Uterus (tissue), 4 donors: ENCODE measurements around the gene GHSR. TPM values are rescaled to one million over a fixed set of nuclear protein-coding genes. Genes with fewer than 3 reads are reported as not detected.

Experiments
- DNase-seq, 2 donors: peaks; one replicate each; pipeline ENCODE4 v3.0.0-alpha.2; 2019 to 2020
- H3K27ac ChIP-seq, 2 donors: fragments of 200-600 bp; sonication (generic); 1 replicate in 1 of 2; 2 replicates in 1 of 2; pipeline ENCODE4 v1.5.1; 2016 to 2018
- H3K27me3 ChIP-seq, 2 donors: fragments of 200-600 bp; sonication (generic); one replicate each; pipeline ENCODE4 v1.5.1; 2018 to 2019; ENCODE audit warnings: control low read depth in 1 of 2
- H3K36me3 ChIP-seq, 2 donors: fragments of 200-600 bp; sonication (generic); one replicate each; pipeline ENCODE4 v1.5.1; 2019; ENCODE audit warnings: control low read depth in 1 of 2
- H3K4me1 ChIP-seq, 2 donors: fragments of 200-600 bp; sonication (generic); one replicate each; pipeline ENCODE4 v1.5.1; 2018 to 2019; ENCODE audit warnings: control low read depth in 1 of 2
- H3K4me3 ChIP-seq, 2 donors: fragments of 200-600 bp; sonication (generic); 1 replicate in 1 of 2; 2 replicates in 1 of 2; pipeline ENCODE4 v1.5.1; 2018 to 2019; ENCODE audit warnings: mild to moderate bottlenecking in 1 of 2
- H3K9me3 ChIP-seq, 2 donors: fragments of 200-600 bp; sonication (generic); one replicate each; pipeline ENCODE4 v1.5.1; 2019; ENCODE audit warnings: control low read depth in 1 of 2
- CTCF ChIP-seq, 4 experiments: fragments of 200-600 bp in 2 of 4; fragments of 450-650 bp in 2 of 4; sonication (generic) in 2 of 4; IDR thresholded peaks; one replicate each; pipeline ENCODE4 v1.5.1; 2016 to 2019; ENCODE audit warnings: antibody characterized with exemption in 4 of 4, mild to moderate bottlenecking in 2 of 4, moderate library complexity in 1 of 4
- POLR2A ChIP-seq, 2 donors: fragments of 450-650 bp; IDR thresholded peaks; one replicate each; pipeline ENCODE4 v1.6.1; 2016; ENCODE audit warnings: antibody characterized with exemption in 2 of 2, mild to moderate bottlenecking in 1 of 2, moderate library complexity in 1 of 2
- intact Hi-C: fragments of 100-400 bp; cut with DNase I; formaldehyde crosslinking; loops from one replicate; pipeline ENCODE4 v1.15.1; 2023; ENCODE audit warnings: low total_unique reads
- total RNA-seq, 4 donors: library from RNA; depleted of rRNA in 3 of 4; stranded (reverse); fragments of >200 nt in 3 of 4; gene quantifications; one replicate each; pipeline versions ENCODE4 v1.1.0 to v1.2.4, GENCODE V29; 2014 to 2023
- donor health status: DM: yes; HTN: yes; CAD: no.

Gene GHSR
- total RNA-seq, 4 donors from 2014 or later, result not detected

GRCh38 chr3:172448661-172449465 lies 607 bp upstream of the GHSR start:
- H3K27me3 ChIP-seq, result peaks cover 0 to 18% of the 10 kb centered on the region in 2 donors
- H3K36me3 ChIP-seq, result no peaks in the 10 kb centered on the region
- no peaks in the 10 kb centered on the region for H3K9me3 ChIP-seq
- intact Hi-C loops, result no loop called here
- no peak overlapping the region for H3K27ac ChIP-seq
- H3K4me3 ChIP-seq, result no peak overlapping the region
- no peak for TF ChIP-seq CTCF (IDR thresholded peaks at IDR 0.05)
- TF ChIP-seq POLR2A (IDR thresholded peaks at IDR 0.05), result no peak
- H3K4me1 ChIP-seq, result no peaks in the 10 kb centered on the region
- DNase-seq, result no peak

GRCh38 chr3:172446198-172446597 lies 2.1 kb downstream of the GHSR start:
- Histone ChIP-seq H3K27me3 (peaks cover 0 to 9% of the 10 kb centered on the region in 2 donors), H3K4me1 (no peaks in the 10 kb centered on the region), H3K4me3 (no peak overlapping the region), H3K36me3 (no peaks in the 10 kb centered on the region), H3K27ac (no peak overlapping the region), H3K9me3 (no peaks in the 10 kb centered on the region)
- intact Hi-C loops, result no loop called here
- TF ChIP-seq CTCF (IDR thresholded peaks at IDR 0.05), result no peak
- TF ChIP-seq POLR2A (IDR thresholded peaks at IDR 0.05), result no peak
- no peak for DNase-seq

GRCh38 chr3:172444821-172445220 lies 3.4 kb downstream of the GHSR start:
- no peak for DNase-seq
- Histone ChIP-seq H3K4me3 (no peak overlapping the region), H3K27me3 (peaks cover 0 to 4% of the 10 kb centered on the region in 2 donors), H3K4me1 (no peaks in the 10 kb centered on the region), H3K27ac (no peak overlapping the region), H3K9me3 (no peaks in the 10 kb centered on the region), H3K36me3 (no peaks in the 10 kb centered on the region)
- no peak for TF ChIP-seq CTCF (IDR thresholded peaks at IDR 0.05)
- no peak for TF ChIP-seq POLR2A (IDR thresholded peaks at IDR 0.05)
- intact Hi-C loops, result no loop called here

- Histone ChIP-seq H3K4me1 (no peaks in the 10 kb centered on the region), H3K27ac (no peak overlapping the region), H3K36me3 (no peaks in the 10 kb centered on the region), H3K9me3 (no peaks in the 10 kb centered on the region), H3K4me3 (no peak overlapping the region), H3K27me3 (peaks cover 0 to 4% of the 10 kb centered on the region in 2 donors)
- DNase-seq, result no peak
- no peak for TF ChIP-seq POLR2A (IDR thresholded peaks at IDR 0.05)
- TF ChIP-seq CTCF (IDR thresholded peaks at IDR 0.05), result no peak
- intact Hi-C loops, result no loop called here
Measured at GRCh38 chr3:172442606-172443005, 5.7 kb downstream of the GHSR start.

- TF ChIP-seq CTCF (IDR thresholded peaks at IDR 0.05), result no peak
- no peak for TF ChIP-seq POLR2A (IDR thresholded peaks at IDR 0.05)
- DNase-seq, result no peak
- intact Hi-C loops, result no loop called here
- Histone ChIP-seq H3K9me3 (no peaks in the 10 kb centered on the region), H3K27me3 (no peaks in the 10 kb centered on the region), H3K4me1 (no peaks in the 10 kb centered on the region), H3K27ac (no peak overlapping the region), H3K36me3 (no peaks in the 10 kb centered on the region), H3K4me3 (no peak overlapping the region)
Measured at GRCh38 chr3:172441581-172441980, 6.7 kb downstream of the GHSR start.
